LNCaP clone FGC (cell line): ENCODE data around the gene TLE4.
A peak's percentile ranks its signal among the peaks of the same experiment; 100 is the strongest.

Experiments
- DNase-seq: peaks from one replicate; pipeline ENCODE4 v3.0.0-alpha.2; 2011; ENCODE audit warnings: low read depth
- H3K4me3 ChIP-seq: 2 replicates; pipeline ENCODE4 v1.5.1; 2011; ENCODE audit warnings: mild to moderate bottlenecking, low read depth, low read length, control low read depth
- TF ChIP-seq, protein P1 (sequence below): IDR thresholded peaks from 2 replicates; pipeline ENCODE4 v1.5.1; 2012; ENCODE audit warnings: mild to moderate bottlenecking; ENCODE audit not compliant: control insufficient read depth, insufficient read depth; ENCODE audit errors: extremely low read depth

The TLE4 gene

DNA sequence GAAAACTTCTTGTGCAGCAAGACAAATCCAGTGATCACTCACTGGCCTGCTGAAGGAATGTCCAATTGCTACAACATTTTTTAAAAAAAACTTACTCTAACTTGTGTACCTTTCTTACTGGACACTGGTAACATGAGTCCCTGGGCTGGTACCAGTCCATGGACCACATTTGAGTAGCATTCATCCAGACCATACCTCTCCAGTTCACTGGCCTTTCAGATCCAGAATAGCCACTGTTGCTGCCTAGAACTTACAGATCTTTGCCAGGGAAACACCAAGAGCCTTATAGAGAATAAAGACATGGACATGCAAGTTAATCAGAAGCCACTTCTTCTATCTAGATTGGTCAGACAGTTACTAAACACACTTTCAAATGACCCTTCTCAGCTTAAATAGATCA, 185.3 kb downstream of the TLE4 start:
- H3K4me3 ChIP-seq = no peak overlapping the region
- TF ChIP-seq, protein P1, sequence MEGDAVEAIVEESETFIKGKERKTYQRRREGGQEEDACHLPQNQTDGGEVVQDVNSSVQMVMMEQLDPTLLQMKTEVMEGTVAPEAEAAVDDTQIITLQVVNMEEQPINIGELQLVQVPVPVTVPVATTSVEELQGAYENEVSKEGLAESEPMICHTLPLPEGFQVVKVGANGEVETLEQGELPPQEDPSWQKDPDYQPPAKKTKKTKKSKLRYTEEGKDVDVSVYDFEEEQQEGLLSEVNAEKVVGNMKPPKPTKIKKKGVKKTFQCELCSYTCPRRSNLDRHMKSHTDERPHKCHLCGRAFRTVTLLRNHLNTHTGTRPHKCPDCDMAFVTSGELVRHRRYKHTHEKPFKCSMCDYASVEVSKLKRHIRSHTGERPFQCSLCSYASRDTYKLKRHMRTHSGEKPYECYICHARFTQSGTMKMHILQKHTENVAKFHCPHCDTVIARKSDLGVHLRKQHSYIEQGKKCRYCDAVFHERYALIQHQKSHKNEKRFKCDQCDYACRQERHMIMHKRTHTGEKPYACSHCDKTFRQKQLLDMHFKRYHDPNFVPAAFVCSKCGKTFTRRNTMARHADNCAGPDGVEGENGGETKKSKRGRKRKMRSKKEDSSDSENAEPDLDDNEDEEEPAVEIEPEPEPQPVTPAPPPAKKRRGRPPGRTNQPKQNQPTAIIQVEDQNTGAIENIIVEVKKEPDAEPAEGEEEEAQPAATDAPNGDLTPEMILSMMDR = no peak
- no peak for DNase-seq

- TF ChIP-seq, protein P1 = peak; percentile 49
- H3K4me3 ChIP-seq = no peak overlapping the region
- no peak for DNase-seq
These were observed 186.3 kb downstream of the TLE4 start for GRCh38 chr9:79757881-79758669.

DNA sequence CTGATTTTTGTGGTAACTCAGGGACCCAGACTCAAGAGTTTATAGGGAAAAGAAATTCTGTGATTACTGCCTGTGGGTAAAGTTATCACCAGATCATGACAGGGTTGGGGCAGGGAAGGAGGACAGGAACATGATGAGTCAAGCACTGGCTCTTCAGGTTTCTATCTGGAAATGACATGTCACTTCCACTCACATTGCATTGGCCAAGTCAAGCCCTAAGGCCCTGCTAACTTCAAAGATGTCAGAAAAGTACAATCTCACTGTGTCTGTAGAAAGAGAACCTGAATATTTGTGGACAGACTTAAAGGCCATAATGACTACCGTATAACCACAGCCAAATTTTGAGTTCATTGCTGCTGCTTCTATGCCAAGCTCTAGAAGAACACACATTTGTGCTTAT, 187.7 kb downstream of the TLE4 start:
- H3K4me3 ChIP-seq = no peak overlapping the region
- TF ChIP-seq, protein P1 = no peak

GRCh38 chr9:79762070-79762469, 190.3 kb downstream of the TLE4 start:
- TF ChIP-seq, protein P1 = no peak
- H3K4me3 ChIP-seq = no peak overlapping the region
- no peak for DNase-seq

More for the DNA sequence above, 187.7 kb downstream of the TLE4 start:
- DNase-seq = no peak

DNA sequence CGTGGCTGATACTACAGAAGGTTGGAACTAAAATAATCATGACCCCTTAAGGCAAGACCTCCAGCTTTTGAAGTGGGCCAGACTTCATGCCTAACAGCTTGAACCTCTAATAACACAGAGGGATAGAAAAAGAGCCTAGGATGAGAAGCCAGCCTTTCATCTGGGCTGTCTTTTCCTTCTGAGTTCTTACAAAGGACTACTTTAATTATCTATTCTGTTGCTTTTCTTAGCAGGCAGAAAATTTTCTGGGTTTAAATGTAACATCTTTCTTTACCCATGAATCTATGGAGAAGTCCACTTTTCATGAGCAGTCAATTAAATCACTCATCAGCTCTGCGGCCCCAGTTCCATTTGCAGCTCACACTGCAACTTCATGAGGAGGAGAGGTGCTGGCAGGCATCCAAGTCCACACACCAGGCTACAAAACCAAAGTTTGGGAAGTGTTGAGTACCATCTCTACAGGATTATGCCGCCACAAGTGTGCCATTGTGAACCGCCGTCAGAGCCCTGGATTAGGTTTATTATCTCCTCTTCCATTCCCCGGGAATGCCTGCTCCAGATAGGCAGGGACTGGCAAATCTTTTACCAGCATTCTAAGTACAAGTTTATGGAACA, 192.0 kb downstream of the TLE4 start:
- no peak overlapping the region for H3K4me3 ChIP-seq
- no peak for DNase-seq
- TF ChIP-seq, protein P1 = no peak

- TF ChIP-seq, protein P1 = no peak
- no peak overlapping the region for H3K4me3 ChIP-seq
- no peak for DNase-seq
These were observed 192.6 kb downstream of the TLE4 start for GRCh38 chr9:79764374-79764773.
